HepG2 (cell line): Measurements from ENCODE around the gene CALML5. TPM values are rescaled to one million over a fixed set of nuclear protein-coding genes. Genes with fewer than 3 reads are reported as not detected.

Experiments
- ARID5B ChIP-seq: IDR thresholded peaks from 2 replicates; pipeline ENCODE4 v1.4.0; 2020; ENCODE audit warnings: mild to moderate bottlenecking, missing genetic modification reagents
- E2F5 ChIP-seq: sonication (generic); formaldehyde crosslinking; conservative IDR thresholded peaks from 2 replicates; pipeline ENCODE4 v1.4.0; 2020; ENCODE audit warnings: missing genetic modification reagents
- FOXP1 ChIP-seq, 2 experiments: fragments of 450-650 bp in 1 of 2; IDR thresholded peaks; 2 replicates each; pipeline ENCODE4 v1.6.1; 2017 to 2018; ENCODE audit warnings: antibody characterized with exemption in 1 of 2
- GABPA ChIP-seq, 2 experiments: IDR thresholded peaks; 2 replicates each; pipeline ENCODE4 v1.6.1; 2011 to 2016; ENCODE audit warnings: low read depth in 2 of 2, low read length in 1 of 2, missing biosample characterization in 1 of 2, missing genetic modification characterization in 1 of 2
- GATAD2A ChIP-seq: IDR thresholded peaks from 2 replicates; pipeline ENCODE4 v1.6.1; 2016
- GMEB1 ChIP-seq: sonication (generic); formaldehyde crosslinking; IDR thresholded peaks from 2 replicates; pipeline ENCODE4 v1.5.1; 2020; ENCODE audit warnings: missing genetic modification reagents, mild to moderate bottlenecking, borderline replicate concordance
- IKZF5 ChIP-seq: IDR thresholded peaks from 2 replicates; pipeline ENCODE4 v1.6.1; 2018; ENCODE audit warnings: missing genetic modification reagents, mild to moderate bottlenecking, missing compliant biosample characterization
- JUN ChIP-seq: sonication (generic); formaldehyde crosslinking; IDR thresholded peaks from 2 replicates; pipeline ENCODE4 v1.4.0; 2020; ENCODE audit warnings: mild to moderate bottlenecking, missing genetic modification reagents
- NR2F6 ChIP-seq, 2 experiments: IDR thresholded peaks; 2 replicates each; pipeline ENCODE4 v1.6.1; 2016; ENCODE audit warnings: antibody characterized with exemption in 1 of 2, mild to moderate bottlenecking in 1 of 2
- PRDM15 ChIP-seq: sonication (generic); formaldehyde crosslinking; IDR thresholded peaks from 2 replicates; pipeline ENCODE4 v1.4.0; 2020; ENCODE audit warnings: missing genetic modification reagents
- RCOR2 ChIP-seq: IDR thresholded peaks from 2 replicates; pipeline ENCODE4 v1.6.1; 2016; ENCODE audit warnings: missing biosample characterization, missing genetic modification reagents
- SNAPC5 ChIP-seq: sonication (generic); formaldehyde crosslinking; IDR thresholded peaks from 2 replicates; pipeline ENCODE4 v1.8.1; 2023; ENCODE audit warnings: mild to moderate bottlenecking, missing genetic modification reagents, borderline replicate concordance
- TSC22D2 ChIP-seq: sonication (generic); formaldehyde crosslinking; IDR thresholded peaks from 2 replicates; pipeline ENCODE4 v1.5.1; 2020; ENCODE audit warnings: missing genetic modification reagents, mild to moderate bottlenecking, borderline replicate concordance
- ZNF18 ChIP-seq: sonication (generic); formaldehyde crosslinking; IDR thresholded peaks from 2 replicates; pipeline ENCODE4 v1.8.0; 2022; ENCODE audit warnings: mild to moderate bottlenecking, missing genetic modification reagents; ENCODE audit not compliant: insufficient replicate concordance
- ZNF567 ChIP-seq: sonication (generic); formaldehyde crosslinking; IDR thresholded peaks from 2 replicates; pipeline ENCODE4 v1.8.1; 2023; ENCODE audit warnings: mild to moderate bottlenecking, missing genetic modification reagents, borderline replicate concordance
- ZNF761 ChIP-seq: sonication (generic); formaldehyde crosslinking; conservative IDR thresholded peaks from 2 replicates; pipeline ENCODE4 v1.4.0; 2020; ENCODE audit warnings: mild to moderate bottlenecking, missing genetic modification reagents
- polyA plus RNA-seq, 8 experiments: library from polyadenylated mRNA; depleted of rRNA in 3 of 8; stranded (reverse) in 7 of 8; unstranded in 1 of 8; fragments of >200 nt; fragmentation: Illumina TruSeq in 4 of 8; extraction: Trizol in 4 of 8; gene quantifications; 2 replicates each; pipeline versions ENCODE4 v1.2.1 to v1.2.3, GENCODE V29; 2011 to 2016; ENCODE audit warnings: low read depth in 4 of 8, missing spikeins in 1 of 8, mixed read lengths in 1 of 8; ENCODE audit not compliant: insufficient read depth in 1 of 8
- total RNA-seq, 5 experiments: library from RNA; depleted of rRNA; stranded (reverse); fragments of >200 nt; fragmentation: Illumina TruSeq; extraction: Trizol; gene quantifications; 2 replicates each; pipeline ENCODE4 v1.2.3, GENCODE V29; 2016; ENCODE audit warnings: low read depth in 1 of 5

The CALML5 gene
- total and polyA plus RNA-seq, 2 of the 13 experiments (the other 11 are each of a cell fraction or from before 2014, with no cell fraction given) = not detected

GRCh38 chr10:5518143-5518542, 18.8 kb upstream of the CALML5 start (continued):
- TF ChIP-seq GABPA (IDR thresholded peaks at IDR 0.05; ENCODE audit: low read depth, low read length) = no peak
- no peak for TF ChIP-seq GABPA (CRISPR knock-in tag; IDR thresholded peaks at IDR 0.05; ENCODE audit: low read depth)
- no peak for TF ChIP-seq RCOR2 (CRISPR knock-in tag)
- peak; percentile 23; the same call in 1 of the 2 replicates for TF ChIP-seq IKZF5 (CRISPR knock-in tag)
- no peak for TF ChIP-seq E2F5 (CRISPR knock-in tag)
- no peak; the same call in 1 of the 2 replicates for TF ChIP-seq SNAPC5 (CRISPR knock-in tag)
- TF ChIP-seq TSC22D2 (CRISPR knock-in tag) = no peak
- peak; percentile 34 for TF ChIP-seq ZNF18 (CRISPR knock-in tag)
- no peak for TF ChIP-seq PRDM15
- TF ChIP-seq ARID5B (CRISPR knock-in tag) = peak; percentile 82
- TF ChIP-seq JUN (CRISPR knock-in tag) = no peak
- no peak for TF ChIP-seq FOXP1 (IDR thresholded peaks at IDR 0.05)
- 0 out of 2 replicates have a peak, but pooled peaks have one; percentile 26 for TF ChIP-seq FOXP1 (CRISPR knock-in tag; IDR thresholded peaks at IDR 0.05)
- peak; percentile 70 for TF ChIP-seq GATAD2A (CRISPR knock-in tag)
- no peak for TF ChIP-seq GMEB1 (CRISPR knock-in tag)
- no peak for TF ChIP-seq ZNF567 (CRISPR knock-in tag)
- TF ChIP-seq ZNF761 = no peak
- peak; percentile 51 for TF ChIP-seq NR2F6 (IDR thresholded peaks at IDR 0.05)
- peak; percentile 77 for TF ChIP-seq NR2F6 (CRISPR knock-in tag; IDR thresholded peaks at IDR 0.05)
